Prostate gland (tissue), 2 donors: ENCODE results near the gene C2orf49. TPM values are rescaled to one million over a fixed set of nuclear protein-coding genes. Genes with fewer than 3 reads are reported as not detected.

Experiments
- DNase-seq: peaks from one replicate; pipeline ENCODE4 v3.0.0-alpha.2; 2019; ENCODE audit warnings: low spot score
- H3K27ac ChIP-seq, 2 donors: fragments of 200-600 bp; sonication (generic); 2 replicates each; pipeline ENCODE4 v1.5.1; 2017 to 2019
- H3K27me3 ChIP-seq: fragments of 200-600 bp; sonication (generic); replicated peaks from 2 replicates; pipeline ENCODE4 v1.5.1; 2019; ENCODE audit not compliant: insufficient read depth
- H3K36me3 ChIP-seq, 2 donors: fragments of 200-600 bp; sonication (generic); 1 replicate in 1 of 2; 2 replicates in 1 of 2; pipeline versions ENCODE4 v1.5.1 to v1.8.1; 2017 to 2019
- H3K4me1 ChIP-seq: fragments of 200-600 bp; sonication (generic); replicated peaks from 2 replicates; pipeline ENCODE4 v1.5.1; 2019
- H3K4me3 ChIP-seq, 2 donors: fragments of 200-600 bp; sonication (generic); 2 replicates each; pipeline ENCODE4 v1.5.1; 2017 to 2019
- H3K9me3 ChIP-seq: fragments of 200-600 bp; sonication (generic); 2 replicates; pipeline ENCODE4 v1.5.1; 2017
- CTCF ChIP-seq, 4 experiments: fragments of 200-600 bp in 2 of 4; fragments of 450-650 bp in 2 of 4; sonication (generic) in 2 of 4; IDR thresholded peaks; 1 replicate in 3 of 4; 2 replicates in 1 of 4; pipeline ENCODE4 v1.5.1; 2016 to 2019; ENCODE audit warnings: antibody characterized with exemption in 4 of 4, mild to moderate bottlenecking in 2 of 4, moderate library complexity in 2 of 4
- POLR2A ChIP-seq: fragments of 450-650 bp; IDR thresholded peaks from one replicate; pipeline ENCODE4 v1.6.1; 2016; ENCODE audit warnings: antibody characterized with exemption, mild to moderate bottlenecking
- POLR2AphosphoS5 ChIP-seq: sonication (generic); formaldehyde crosslinking; IDR thresholded peaks from one replicate; pipeline ENCODE4 v1.6.1; 2017; ENCODE audit warnings: antibody characterized with exemption
- WGBS: methylation state at CpG from one replicate; pipeline ENCODE4 v1.1.5; 2018; 5-methylcytosine and 5-hydroxymethylcytosine counted together
- intact Hi-C: fragments of 100-400 bp; cut with DNase I; formaldehyde crosslinking; loops from one replicate; pipeline ENCODE4 v1.14.2; 2022
- total RNA-seq, 2 donors: library from RNA; depleted of rRNA; stranded (reverse); fragments of >200 nt; gene quantifications; one replicate each; pipeline ENCODE4 v1.1.0, GENCODE V29; 2016

C2orf49 gene
- total RNA-seq, 2 donors from 2014 or later = 13.1 to 26.2 TPM

GRCh38 chr2:105369777-105370690, 32.7 kb downstream of the C2orf49 start:
- no peaks in the 10 kb centered on the region for H3K27me3 ChIP-seq
- no peaks in the 10 kb centered on the region for H3K36me3 ChIP-seq
- H3K4me1 ChIP-seq = peaks cover 8% of the 10 kb centered on the region
- peak overlapping the region in 1 of 2 donors; percentile 30 for H3K27ac ChIP-seq
- TF ChIP-seq CTCF (IDR thresholded peaks at IDR 0.05) (peak; percentile 69 to 96 (median 92)), POLR2A (no peak), POLR2AphosphoS5 (peak; percentile 75)
- WGBS = 43% methylated on average over 30 of the region's 30 CpGs
- H3K9me3 ChIP-seq = no peaks in the 10 kb centered on the region
- DNase-seq = peak; percentile 90
- H3K4me3 ChIP-seq = no peak overlapping the region
- intact Hi-C loops = loop anchor here (2.0 to 5.0 kb wide), 2 partner anchors 42 to 151 kb away; no protein-coding TSS in a partner anchor

GRCh38 chr2:105371156-105371555, 33.8 kb downstream of the C2orf49 start:
- intact Hi-C loops = loop anchor here (2.0 to 5.0 kb wide), 2 partner anchors 41 to 150 kb away; no protein-coding TSS in a partner anchor
- Histone ChIP-seq H3K4me1 (peaks cover 8% of the 10 kb centered on the region), H3K9me3 (no peaks in the 10 kb centered on the region), H3K4me3 (no peak overlapping the region), H3K27ac (no peak overlapping the region), H3K27me3 (no peaks in the 10 kb centered on the region), H3K36me3 (no peaks in the 10 kb centered on the region)
- 89% methylated on average over 10 of the region's 10 CpGs for WGBS
- TF ChIP-seq POLR2A (no peak), CTCF (IDR thresholded peaks at IDR 0.05) (no peak), POLR2AphosphoS5 (no peak)
- DNase-seq = no peak

GRCh38 chr2:105371810-105372209, 34.5 kb downstream of the C2orf49 start:
- Histone ChIP-seq H3K4me1 (peaks cover 8% of the 10 kb centered on the region), H3K27me3 (no peaks in the 10 kb centered on the region), H3K4me3 (no peak overlapping the region), H3K9me3 (no peaks in the 10 kb centered on the region), H3K36me3 (no peaks in the 10 kb centered on the region), H3K27ac (no peak overlapping the region)
- 69% methylated on average over 4 of the region's 4 CpGs for WGBS
- no peak for TF ChIP-seq POLR2A
- no peak for TF ChIP-seq POLR2AphosphoS5
- TF ChIP-seq CTCF (IDR thresholded peaks at IDR 0.05) = no peak
- no peak for DNase-seq
- intact Hi-C loops = loop anchor here (2.0 to 5.0 kb wide), 2 partner anchors 40 to 149 kb away; no protein-coding TSS in a partner anchor

- intact Hi-C loops = loop anchor here (5.0 kb wide), 1 partner anchor 39 kb away; no protein-coding TSS in a partner anchor
- WGBS = 34% methylated on average over 9 of the region's 9 CpGs
- Histone ChIP-seq H3K4me1 (peaks cover 8% of the 10 kb centered on the region), H3K27me3 (no peaks in the 10 kb centered on the region), H3K27ac (peak overlapping the region; percentile 70 to 71), H3K4me3 (no peak overlapping the region), H3K36me3 (no peaks in the 10 kb centered on the region), H3K9me3 (no peaks in the 10 kb centered on the region)
- peak; percentile 39 for TF ChIP-seq POLR2AphosphoS5
- TF ChIP-seq CTCF (IDR thresholded peaks at IDR 0.05) = no peak
- peak; percentile 62 for DNase-seq
These were observed 36.0 kb downstream of the C2orf49 start for GRCh38 chr2:105373344-105373781.
